PC-3 (cell line): ENCODE measurements around the gene FLCN.

ENCODE experiments used
- EZH2 ChIP-seq: fragments of 300-600 bp; sonication (generic); IDR thresholded peaks from one replicate; pipeline ENCODE4 v1.6.1; 2017; ENCODE audit warnings: antibody characterized with exemption, mild to moderate bottlenecking, low read length; ENCODE audit not compliant: unreplicated experiment
- EZH2phosphoT487 ChIP-seq: fragments of 300-600 bp; sonication (generic); IDR thresholded peaks from 2 replicates; pipeline ENCODE4 v1.6.1; 2018; ENCODE audit warnings: mild to moderate bottlenecking, antibody characterized with exemption, low read length, borderline replicate concordance
- TF ChIP-seq, protein P1 (sequence below): fragments of 300-600 bp; sonication (generic); conservative IDR thresholded peaks from 2 replicates; pipeline ENCODE4 v1.5.1; 2017; ENCODE audit warnings: antibody characterized with exemption, low read depth, mild to moderate bottlenecking, low read length

DNA sequence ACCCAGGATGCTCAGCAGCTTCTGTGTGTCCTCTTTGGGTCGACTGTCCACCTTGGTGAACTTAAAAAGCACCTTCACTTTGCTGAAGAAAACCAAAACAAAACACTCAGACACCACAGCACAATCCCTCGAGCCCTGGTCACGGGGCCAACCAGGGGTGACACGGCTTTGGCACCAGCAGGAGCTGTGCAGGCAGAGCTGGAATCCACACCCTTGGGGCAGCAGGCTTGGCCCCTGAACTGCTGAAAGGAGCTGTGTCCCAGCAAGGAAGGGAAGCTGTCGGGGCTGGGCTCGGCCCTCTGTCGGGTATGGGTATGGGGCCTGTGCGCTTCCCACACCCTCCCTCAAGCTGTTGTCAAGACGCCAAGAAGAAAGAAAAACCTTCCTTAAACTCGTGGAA, 23.2 kb downstream of the FLCN start:
- TF ChIP-seq, protein P1, sequence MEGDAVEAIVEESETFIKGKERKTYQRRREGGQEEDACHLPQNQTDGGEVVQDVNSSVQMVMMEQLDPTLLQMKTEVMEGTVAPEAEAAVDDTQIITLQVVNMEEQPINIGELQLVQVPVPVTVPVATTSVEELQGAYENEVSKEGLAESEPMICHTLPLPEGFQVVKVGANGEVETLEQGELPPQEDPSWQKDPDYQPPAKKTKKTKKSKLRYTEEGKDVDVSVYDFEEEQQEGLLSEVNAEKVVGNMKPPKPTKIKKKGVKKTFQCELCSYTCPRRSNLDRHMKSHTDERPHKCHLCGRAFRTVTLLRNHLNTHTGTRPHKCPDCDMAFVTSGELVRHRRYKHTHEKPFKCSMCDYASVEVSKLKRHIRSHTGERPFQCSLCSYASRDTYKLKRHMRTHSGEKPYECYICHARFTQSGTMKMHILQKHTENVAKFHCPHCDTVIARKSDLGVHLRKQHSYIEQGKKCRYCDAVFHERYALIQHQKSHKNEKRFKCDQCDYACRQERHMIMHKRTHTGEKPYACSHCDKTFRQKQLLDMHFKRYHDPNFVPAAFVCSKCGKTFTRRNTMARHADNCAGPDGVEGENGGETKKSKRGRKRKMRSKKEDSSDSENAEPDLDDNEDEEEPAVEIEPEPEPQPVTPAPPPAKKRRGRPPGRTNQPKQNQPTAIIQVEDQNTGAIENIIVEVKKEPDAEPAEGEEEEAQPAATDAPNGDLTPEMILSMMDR, result no peak
- TF ChIP-seq EZH2phosphoT487 (no peak), EZH2 (no peak)
